Erythroblast (primary cell): Measurements from ENCODE around the gene NCKAP5.

Source experiments
- GATA1 ChIP-seq: IDR thresholded peaks from 2 replicates; pipeline ENCODE4 v1.6.1; 2011; ENCODE audit warnings: low read depth, mild to moderate bottlenecking, control low read depth, low read length, moderate library complexity
- POLR2A ChIP-seq: IDR thresholded peaks from 2 replicates; pipeline ENCODE4 v1.6.1; 2011; ENCODE audit warnings: mild to moderate bottlenecking, low read length

- TF ChIP-seq POLR2A (no peak), GATA1 (no peak)
These were observed 120.1 kb downstream of the NCKAP5 start for GRCh38 chr2:133448195-133448594.
